Astrocyte (in vitro differentiated cells and primary cell): Measurements from ENCODE around the gene ACOT8. TPM values are rescaled to one million over a fixed set of nuclear protein-coding genes. Genes with fewer than 3 reads are reported as not detected.

Source experiments
- DNase-seq: peaks from one replicate; pipeline ENCODE4 v3.0.0-alpha.2; 2010; ENCODE audit warnings: low read depth
- FAIRE-seq: peaks from 2 replicates; lab custom pipeline; 2011; peaks lifted over from hg19 to GRCh38; lab: Jason Lieb, UNC
- H2AFZ ChIP-seq: 2 replicates; pipeline ENCODE4 v1.6.0; 2012; ENCODE audit warnings: low read depth, low read length, inconsistent platforms
- H3K27ac ChIP-seq: 2 replicates; pipeline ENCODE4 v1.5.1; 2011; ENCODE audit warnings: low read depth, low read length, inconsistent platforms
- H3K27me3 ChIP-seq: 2 replicates; pipeline ENCODE4 v1.6.0; 2011; ENCODE audit warnings: low read length, inconsistent platforms; ENCODE audit not compliant: insufficient read depth
- H3K36me3 ChIP-seq: 2 replicates; pipeline ENCODE4 v1.5.1; 2011; ENCODE audit warnings: low read length, inconsistent platforms; ENCODE audit not compliant: insufficient read depth
- H3K4me1 ChIP-seq: 2 replicates; pipeline ENCODE4 v1.5.1; 2011; ENCODE audit warnings: low read length, inconsistent platforms; ENCODE audit not compliant: insufficient read depth
- H3K4me2 ChIP-seq: 2 replicates; pipeline ENCODE4 v1.6.0; 2012; ENCODE audit warnings: low read length, inconsistent platforms
- H3K4me3 ChIP-seq: 2 replicates; pipeline ENCODE4 v1.5.1; 2011; ENCODE audit warnings: low read depth, mild to moderate bottlenecking, low read length, inconsistent platforms; ENCODE audit not compliant: insufficient read depth
- H3K79me2 ChIP-seq: 2 replicates; pipeline ENCODE4 v1.6.0; 2012; ENCODE audit warnings: mild to moderate bottlenecking, low read length, inconsistent platforms; ENCODE audit not compliant: insufficient read depth
- H3K9ac ChIP-seq: 2 replicates; pipeline ENCODE4 v1.6.0; 2012; ENCODE audit warnings: mild to moderate bottlenecking, low read length, inconsistent platforms
- H3K9me3 ChIP-seq: 2 replicates; pipeline ENCODE4 v1.5.1; 2012; ENCODE audit warnings: low read depth, mild to moderate bottlenecking, low read length, inconsistent platforms; ENCODE audit not compliant: insufficient read depth
- H4K20me1 ChIP-seq: 2 replicates; pipeline ENCODE4 v1.6.0; 2012; ENCODE audit warnings: low read length, inconsistent platforms; ENCODE audit not compliant: insufficient read depth
- H3K27ac Mint-ChIP-seq: one replicate; pipeline ENCODE4 v1.8.0; 2021; ENCODE audit warnings: mild to moderate bottlenecking, mixed read lengths; ENCODE audit not compliant: unreplicated experiment
- H3K27me3 Mint-ChIP-seq: one replicate; pipeline ENCODE4 v1.8.0; 2021; ENCODE audit warnings: low read depth, mixed read lengths; ENCODE audit not compliant: unreplicated experiment
- H3K36me3 Mint-ChIP-seq: one replicate; pipeline ENCODE4 v1.8.0; 2021; ENCODE audit warnings: low read depth, mixed read lengths; ENCODE audit not compliant: unreplicated experiment
- H3K4me1 Mint-ChIP-seq: one replicate; pipeline ENCODE4 v1.8.0; 2021; ENCODE audit warnings: low read depth, mixed read lengths; ENCODE audit not compliant: unreplicated experiment
- H3K4me3 Mint-ChIP-seq: one replicate; pipeline ENCODE4 v1.8.0; 2021; ENCODE audit warnings: mild to moderate bottlenecking, moderate library complexity, mixed read lengths; ENCODE audit not compliant: unreplicated experiment
- H3K9me3 Mint-ChIP-seq: one replicate; pipeline ENCODE4 v1.8.0; 2021; ENCODE audit warnings: mild to moderate bottlenecking, mixed read lengths; ENCODE audit not compliant: unreplicated experiment
- EZH2 ChIP-seq: IDR thresholded peaks from 2 replicates; pipeline ENCODE4 v1.6.1; 2012; ENCODE audit warnings: mild to moderate bottlenecking, low read length, inconsistent platforms; ENCODE audit not compliant: insufficient read depth
- total RNA-seq: library from RNA; stranded (reverse); gene quantifications from 2 replicates; pipeline ENCODE4 v1.2.1, GENCODE V29; 2021
- TF ChIP-seq, protein P1 (sequence below): IDR thresholded peaks from 2 replicates; pipeline ENCODE4 v1.5.1; 2011; ENCODE audit warnings: low read depth, mild to moderate bottlenecking, inconsistent platforms, low read length, moderate library complexity; ENCODE audit not compliant: insufficient read depth

The ACOT8 gene
- total RNA-seq, 1 donor from 2014 or later, result 22.0 TPM

DNA sequence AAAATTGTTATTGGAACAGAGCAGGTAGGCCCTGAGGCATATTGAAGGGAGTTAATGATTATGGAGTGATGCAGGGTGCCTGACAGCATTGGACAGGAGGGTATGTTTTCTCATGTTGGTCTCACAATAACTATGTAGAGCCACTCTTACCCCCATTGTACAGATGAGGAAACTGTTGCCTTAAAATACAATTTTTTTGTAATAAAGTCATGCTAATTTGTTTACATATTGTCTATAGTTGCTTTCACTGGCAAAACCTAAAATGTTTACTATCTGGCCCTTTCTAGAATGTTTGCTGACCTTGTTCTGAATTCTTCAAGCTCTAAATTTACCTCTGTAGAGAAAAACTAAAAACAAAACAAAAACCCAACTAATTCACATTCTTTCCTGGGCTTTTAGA is 5.7 kb downstream of the ACOT8 start:
- H3K36me3 ChIP-seq, result peaks cover under 1% of the 10 kb centered on the region
- H3K27me3 ChIP-seq, result no peaks in the 10 kb centered on the region
- no peak overlapping the region for H3K27ac ChIP-seq
- H3K4me3 ChIP-seq, result no peak overlapping the region
- peaks cover 9% of the 10 kb centered on the region for H3K4me1 ChIP-seq
- TF ChIP-seq EZH2, result no peak
- TF ChIP-seq, protein P1, sequence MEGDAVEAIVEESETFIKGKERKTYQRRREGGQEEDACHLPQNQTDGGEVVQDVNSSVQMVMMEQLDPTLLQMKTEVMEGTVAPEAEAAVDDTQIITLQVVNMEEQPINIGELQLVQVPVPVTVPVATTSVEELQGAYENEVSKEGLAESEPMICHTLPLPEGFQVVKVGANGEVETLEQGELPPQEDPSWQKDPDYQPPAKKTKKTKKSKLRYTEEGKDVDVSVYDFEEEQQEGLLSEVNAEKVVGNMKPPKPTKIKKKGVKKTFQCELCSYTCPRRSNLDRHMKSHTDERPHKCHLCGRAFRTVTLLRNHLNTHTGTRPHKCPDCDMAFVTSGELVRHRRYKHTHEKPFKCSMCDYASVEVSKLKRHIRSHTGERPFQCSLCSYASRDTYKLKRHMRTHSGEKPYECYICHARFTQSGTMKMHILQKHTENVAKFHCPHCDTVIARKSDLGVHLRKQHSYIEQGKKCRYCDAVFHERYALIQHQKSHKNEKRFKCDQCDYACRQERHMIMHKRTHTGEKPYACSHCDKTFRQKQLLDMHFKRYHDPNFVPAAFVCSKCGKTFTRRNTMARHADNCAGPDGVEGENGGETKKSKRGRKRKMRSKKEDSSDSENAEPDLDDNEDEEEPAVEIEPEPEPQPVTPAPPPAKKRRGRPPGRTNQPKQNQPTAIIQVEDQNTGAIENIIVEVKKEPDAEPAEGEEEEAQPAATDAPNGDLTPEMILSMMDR, result no peak
- H3K79me2 ChIP-seq, result peaks cover 18% of the 10 kb centered on the region
- H3K9me3 ChIP-seq, result no peaks in the 10 kb centered on the region
- peaks cover 15% of the 10 kb centered on the region for H3K36me3 Mint-ChIP-seq
- no peak overlapping the region for H3K4me3 Mint-ChIP-seq
- H3K9me3 Mint-ChIP-seq, result no peaks in the 10 kb centered on the region
- no peak overlapping the region for H2AFZ ChIP-seq
- DNase-seq (no peak), FAIRE-seq (no peak)
- no peaks in the 10 kb centered on the region for H3K27me3 Mint-ChIP-seq
- no peaks in the 10 kb centered on the region for H3K4me1 Mint-ChIP-seq
- H3K27ac Mint-ChIP-seq, result no peak overlapping the region
- no peak overlapping the region for H3K4me2 ChIP-seq
- peaks cover 12% of the 10 kb centered on the region for H4K20me1 ChIP-seq
- H3K9ac ChIP-seq, result no peak overlapping the region

DNA sequence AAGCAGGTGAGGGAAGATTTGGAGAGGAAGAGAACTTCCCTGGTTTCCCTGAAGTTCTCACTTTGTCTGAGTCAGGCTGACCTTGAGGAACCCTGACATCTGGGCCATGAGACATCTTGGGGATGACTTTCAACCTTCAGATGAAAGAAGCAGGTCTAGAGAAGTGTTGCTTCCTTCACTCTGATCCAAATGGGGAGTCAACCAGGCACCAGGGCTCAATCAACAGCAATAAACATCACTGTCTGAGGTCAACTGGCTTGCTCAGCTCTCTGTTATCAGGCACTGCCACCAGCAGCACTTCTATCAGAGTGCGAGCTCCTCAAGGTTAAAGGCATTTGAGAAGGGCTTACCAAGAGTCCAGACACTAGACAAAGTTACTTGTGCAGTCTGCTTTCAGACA is 6.3 kb downstream of the ACOT8 start:
- peaks cover 21% of the 10 kb centered on the region for H3K36me3 Mint-ChIP-seq
- Histone ChIP-seq H2AFZ (no peak overlapping the region), H3K4me3 (no peak overlapping the region), H3K27me3 (no peaks in the 10 kb centered on the region), H3K4me2 (no peak overlapping the region), H3K9me3 (no peaks in the 10 kb centered on the region), H3K27ac (no peak overlapping the region), H3K36me3 (peaks cover 6% of the 10 kb centered on the region), H3K4me1 (peaks cover 3% of the 10 kb centered on the region), H4K20me1 (peaks cover 11% of the 10 kb centered on the region), H3K9ac (no peak overlapping the region), H3K79me2 (peaks cover 12% of the 10 kb centered on the region)
- no peaks in the 10 kb centered on the region for H3K27me3 Mint-ChIP-seq
- no peaks in the 10 kb centered on the region for H3K9me3 Mint-ChIP-seq
- no peak for TF ChIP-seq EZH2
- TF ChIP-seq, protein P1, result no peak
- H3K27ac Mint-ChIP-seq, result no peak overlapping the region
- FAIRE-seq (no peak), DNase-seq (no peak)
- no peaks in the 10 kb centered on the region for H3K4me1 Mint-ChIP-seq
- H3K4me3 Mint-ChIP-seq, result no peak overlapping the region

DNA sequence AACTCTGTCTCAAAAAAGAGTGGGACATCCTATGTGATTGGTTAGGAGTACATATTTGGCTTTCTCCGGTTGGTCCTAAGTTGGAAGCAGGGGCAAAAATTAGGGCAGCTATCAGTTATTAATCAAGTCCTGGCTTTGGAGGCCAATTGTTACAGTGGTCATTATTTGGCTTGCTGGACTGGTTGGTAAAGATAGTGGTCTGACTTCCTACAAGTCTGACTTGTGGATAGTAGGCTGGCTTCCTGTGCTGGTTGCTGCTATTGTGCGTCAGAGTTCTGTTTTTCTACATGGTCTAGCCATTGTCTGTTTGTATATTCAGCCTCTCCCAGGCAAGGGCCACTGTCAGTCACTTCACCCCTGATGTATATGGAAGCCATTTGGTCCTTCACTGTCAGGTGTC is 7.0 kb downstream of the ACOT8 start:
- TF ChIP-seq, protein P1, result no peak
- TF ChIP-seq EZH2, result no peak
- FAIRE-seq, result no peak
- no peaks in the 10 kb centered on the region for H3K9me3 Mint-ChIP-seq

More for the DNA sequence above, 7.0 kb downstream of the ACOT8 start:
- H3K79me2 ChIP-seq, result peaks cover 8% of the 10 kb centered on the region
- Mint-ChIP-seq H3K27me3 (no peaks in the 10 kb centered on the region), H3K36me3 (peaks cover 24% of the 10 kb centered on the region), H3K4me1 (no peaks in the 10 kb centered on the region), H3K4me3 (no peak overlapping the region), H3K27ac (no peak overlapping the region)
- H4K20me1 ChIP-seq, result peaks cover 9% of the 10 kb centered on the region
- no peaks in the 10 kb centered on the region for H3K27me3 ChIP-seq
- H3K36me3 ChIP-seq, result peaks cover 6% of the 10 kb centered on the region
- no peaks in the 10 kb centered on the region for H3K9me3 ChIP-seq
- no peak overlapping the region for H3K4me2 ChIP-seq
- DNase-seq, result no peak
- H3K4me3 ChIP-seq, result no peak overlapping the region
- no peaks in the 10 kb centered on the region for H3K4me1 ChIP-seq
- no peak overlapping the region for H3K9ac ChIP-seq
- H2AFZ ChIP-seq, result no peak overlapping the region
- H3K27ac ChIP-seq, result no peak overlapping the region
